CD14-positive monocyte (primary cell): Measurements from ENCODE around the gene ITPKB. TPM values are rescaled to one million over a fixed set of nuclear protein-coding genes. Genes with fewer than 3 reads are reported as not detected.

Experiments used
- DNase-seq, 3 donors: peaks; one replicate each; pipeline ENCODE4 v3.0.0-alpha.2; 2011 to 2022
- H2AFZ ChIP-seq: 2 replicates; pipeline ENCODE4 v1.6.0; 2012; ENCODE audit warnings: mild to moderate bottlenecking, low read depth, low read length, inconsistent platforms; ENCODE audit not compliant: insufficient read depth, poor library complexity, severe bottlenecking
- H3K27ac ChIP-seq, 2 donors: 1 replicate in 1 of 2; 2 replicates in 1 of 2; pipeline ENCODE4 v1.5.1; 2012 to 2013; ENCODE audit warnings: low read length in 2 of 2, control low read depth in 1 of 2, inconsistent platforms in 1 of 2, low read depth in 1 of 2, mild to moderate bottlenecking in 1 of 2
- H3K27me3 ChIP-seq, 2 donors: one replicate each; pipeline versions ENCODE4 v1.6.0 to v1.6.1; 2011 to 2013; ENCODE audit warnings: low read length in 2 of 2; ENCODE audit not compliant: control insufficient read depth in 2 of 2, insufficient read depth in 2 of 2
- H3K36me3 ChIP-seq, 2 donors: replicated peaks in 1 of 2; 1 replicate in 1 of 2; 2 replicates in 1 of 2; pipeline versions ENCODE4 v1.5.1 to v1.6.1; 2012 to 2013; ENCODE audit warnings: low read length in 2 of 2, control low read depth in 1 of 2, inconsistent platforms in 1 of 2, mild to moderate bottlenecking in 1 of 2; ENCODE audit not compliant: insufficient read depth in 2 of 2, control insufficient read depth in 1 of 2
- H3K4me1 ChIP-seq, 2 donors: 1 replicate in 1 of 2; 2 replicates in 1 of 2; pipeline versions ENCODE4 v1.5.1 to v1.6.1; 2012 to 2013; ENCODE audit warnings: low read length in 2 of 2, control low read depth in 1 of 2, inconsistent platforms in 1 of 2, mild to moderate bottlenecking in 1 of 2, moderate library complexity in 1 of 2; ENCODE audit not compliant: insufficient read depth in 2 of 2, control insufficient read depth in 1 of 2
- H3K4me2 ChIP-seq: replicated peaks from 2 replicates; pipeline ENCODE3; 2012; ENCODE audit warnings: low read length, moderate library complexity, mild to moderate bottlenecking; ENCODE audit not compliant: poor library complexity, severe bottlenecking; ENCODE audit errors: extremely low read depth
- H3K4me3 ChIP-seq, 3 experiments: fragments of 200-600 bp in 1 of 3; sonication (generic) in 1 of 3; replicated peaks in 1 of 3; 1 replicate in 2 of 3; 2 replicates in 1 of 3; pipeline ENCODE4 v1.5.1; 2011 to 2013; ENCODE audit warnings: low read length in 3 of 3, mild to moderate bottlenecking in 3 of 3, control low read depth in 2 of 3, low read depth in 2 of 3, inconsistent platforms in 1 of 3, moderate library complexity in 1 of 3
- H3K79me2 ChIP-seq: 2 replicates; pipeline ENCODE4 v1.6.0; 2012; ENCODE audit warnings: mild to moderate bottlenecking, control low read depth, inconsistent platforms, low read length, moderate library complexity; ENCODE audit not compliant: insufficient read depth
- H3K9ac ChIP-seq: 2 replicates; pipeline ENCODE4 v1.6.0; 2017; ENCODE audit warnings: low read length, mild to moderate bottlenecking; ENCODE audit not compliant: insufficient read depth, poor library complexity, severe bottlenecking
- H3K9me3 ChIP-seq, 2 donors: replicated peaks in 1 of 2; 1 replicate in 1 of 2; 2 replicates in 1 of 2; pipeline versions ENCODE4 v1.5.1 to v1.6.1; 2012 to 2013; ENCODE audit warnings: low read length in 2 of 2, control low read depth in 1 of 2; ENCODE audit not compliant: control insufficient read depth in 1 of 2, insufficient read depth in 1 of 2
- H4K20me1 ChIP-seq: 2 replicates; pipeline ENCODE4 v1.6.0; 2012; ENCODE audit warnings: mild to moderate bottlenecking, low read length, control low read depth, moderate library complexity; ENCODE audit not compliant: insufficient read depth
- H3K27ac Mint-ChIP-seq, 7 donors: one replicate each; pipeline ENCODE4 v1.8.0; 2020; ENCODE audit warnings: mild to moderate bottlenecking in 7 of 7, mixed read lengths in 7 of 7, moderate library complexity in 6 of 7, inconsistent platforms in 2 of 7
- H3K27me3 Mint-ChIP-seq, 3 donors: one replicate each; pipeline ENCODE4 v1.8.0; 2021 to 2022; ENCODE audit warnings: low read depth in 3 of 3, mild to moderate bottlenecking in 3 of 3, mixed read lengths in 3 of 3, moderate library complexity in 3 of 3, inconsistent platforms in 1 of 3
- H3K36me3 Mint-ChIP-seq, 2 donors: one replicate each; pipeline ENCODE4 v1.8.0; 2020; ENCODE audit warnings: mixed read lengths in 2 of 2, inconsistent platforms in 1 of 2, mild to moderate bottlenecking in 1 of 2
- H3K4me1 Mint-ChIP-seq: one replicate; pipeline ENCODE4 v1.8.0; 2020; ENCODE audit warnings: mild to moderate bottlenecking, mixed read lengths
- H3K4me3 Mint-ChIP-seq, 2 donors: one replicate each; pipeline ENCODE4 v1.8.0; 2020; ENCODE audit warnings: mild to moderate bottlenecking in 2 of 2, mixed read lengths in 2 of 2, moderate library complexity in 1 of 2
- H3K9me3 Mint-ChIP-seq, 7 donors: one replicate each; pipeline ENCODE4 v1.8.0; 2020 to 2022; ENCODE audit warnings: mixed read lengths in 7 of 7, mild to moderate bottlenecking in 6 of 7, moderate library complexity in 6 of 7, inconsistent platforms in 2 of 7
- WGBS: methylation state at CpG from one replicate; pipeline ENCODE4 v1.1.5; 2013; ENCODE audit warnings: missing lambda C conversion rate; ENCODE audit not compliant: insufficient coverage; 5-methylcytosine and 5-hydroxymethylcytosine counted together
- intact Hi-C, 2 donors: fragments of 100-400 bp; cut with micrococcal nuclease; formaldehyde crosslinking; loops; one replicate each; pipeline versions ENCODE4 v1.15.0 to v1.15.1; 2023
- polyA plus RNA-seq, 3 donors: library from polyadenylated mRNA; depleted of rRNA in 1 of 3; unstranded in 2 of 3; stranded (reverse) in 1 of 3; fragments of 300-500 nt in 2 of 3; fragments of >200 nt in 1 of 3; fragmentation: Illumina TruSeq in 2 of 3; gene quantifications; 1 replicate in 2 of 3; 2 replicates in 1 of 3; pipeline ENCODE4 v1.2.3, GENCODE V29; 2012 to 2021
- TF ChIP-seq, protein P1 (sequence below): fragments of 200-600 bp; IDR thresholded peaks from one replicate; pipeline ENCODE4 v1.8.0; 2022; ENCODE audit warnings: antibody characterized with exemption, mild to moderate bottlenecking

The ITPKB gene
- polyA plus RNA-seq, 3 donors = 7.3 to 14.4 (median 10.2) TPM

DNA sequence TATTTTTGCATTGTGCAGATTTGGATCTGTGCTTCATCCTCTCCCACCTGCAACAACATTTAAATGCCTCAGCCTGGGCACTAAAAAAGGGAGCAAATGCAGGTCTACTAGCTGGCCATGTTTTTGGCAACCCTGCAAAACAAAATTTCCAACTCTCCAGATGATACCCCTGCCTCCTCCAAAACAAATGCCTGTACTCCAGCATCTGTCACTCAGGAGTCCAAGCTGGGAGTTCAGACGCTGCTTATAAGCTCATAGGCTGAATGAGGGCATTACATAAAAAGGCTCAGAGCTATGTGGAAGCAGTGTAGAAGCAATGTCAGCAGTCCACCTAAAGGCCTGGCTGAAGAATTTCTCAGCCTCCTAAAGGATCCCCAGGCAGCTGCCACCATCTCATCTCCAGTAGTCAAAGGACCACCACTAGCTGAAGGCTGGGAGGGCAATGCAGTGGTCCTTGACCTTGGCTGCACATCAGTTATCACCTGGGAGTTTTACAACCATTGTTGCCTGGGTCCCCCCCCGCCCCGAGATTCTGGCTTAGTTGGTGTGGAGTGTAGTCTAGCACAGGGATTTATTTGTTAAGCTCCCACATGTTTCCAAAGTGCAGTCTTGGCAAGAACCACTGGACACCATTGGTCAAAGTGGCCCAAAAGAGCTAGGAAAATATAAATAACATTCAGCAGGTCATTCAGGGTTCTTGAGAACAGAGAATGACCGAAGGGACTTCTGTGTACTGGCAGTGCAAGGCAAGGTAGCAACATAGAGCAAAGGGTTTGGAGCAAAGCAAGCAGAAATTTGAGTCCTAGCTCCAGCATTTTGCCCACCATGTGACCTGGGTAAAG, 57.2 kb downstream of the ITPKB start:
- peaks cover 40 to 41% of the 10 kb centered on the region in 2 donors for H3K4me1 ChIP-seq
- no peak overlapping the region for H3K4me2 ChIP-seq
- Mint-ChIP-seq H3K4me1 (peaks cover 66% of the 10 kb centered on the region), H3K27me3 (peaks cover 0 to 5% (median 0%) of the 10 kb centered on the region in 3 donors), H3K27ac (peak overlapping the region in 4 of 7 donors; percentile 49 to 99 (median 62)), H3K4me3 (no peak overlapping the region), H3K9me3 (peaks cover 0 to 3% (median 0%) of the 10 kb centered on the region in 7 donors), H3K36me3 (peaks cover 41 to 44% of the 10 kb centered on the region in 2 donors)
- H2AFZ ChIP-seq = no peak overlapping the region
- H3K27me3 ChIP-seq = no peaks in the 10 kb centered on the region
- DNase-seq = no peak
- TF ChIP-seq, protein P1, sequence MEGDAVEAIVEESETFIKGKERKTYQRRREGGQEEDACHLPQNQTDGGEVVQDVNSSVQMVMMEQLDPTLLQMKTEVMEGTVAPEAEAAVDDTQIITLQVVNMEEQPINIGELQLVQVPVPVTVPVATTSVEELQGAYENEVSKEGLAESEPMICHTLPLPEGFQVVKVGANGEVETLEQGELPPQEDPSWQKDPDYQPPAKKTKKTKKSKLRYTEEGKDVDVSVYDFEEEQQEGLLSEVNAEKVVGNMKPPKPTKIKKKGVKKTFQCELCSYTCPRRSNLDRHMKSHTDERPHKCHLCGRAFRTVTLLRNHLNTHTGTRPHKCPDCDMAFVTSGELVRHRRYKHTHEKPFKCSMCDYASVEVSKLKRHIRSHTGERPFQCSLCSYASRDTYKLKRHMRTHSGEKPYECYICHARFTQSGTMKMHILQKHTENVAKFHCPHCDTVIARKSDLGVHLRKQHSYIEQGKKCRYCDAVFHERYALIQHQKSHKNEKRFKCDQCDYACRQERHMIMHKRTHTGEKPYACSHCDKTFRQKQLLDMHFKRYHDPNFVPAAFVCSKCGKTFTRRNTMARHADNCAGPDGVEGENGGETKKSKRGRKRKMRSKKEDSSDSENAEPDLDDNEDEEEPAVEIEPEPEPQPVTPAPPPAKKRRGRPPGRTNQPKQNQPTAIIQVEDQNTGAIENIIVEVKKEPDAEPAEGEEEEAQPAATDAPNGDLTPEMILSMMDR = no peak
- H4K20me1 ChIP-seq = no peaks in the 10 kb centered on the region
- intact Hi-C loops = no loop called here
- no peak overlapping the region for H3K4me3 ChIP-seq
- peaks cover 38% of the 10 kb centered on the region for H3K79me2 ChIP-seq
- no peak overlapping the region for H3K9ac ChIP-seq
- WGBS = 100% methylated on average over 1 of the region's 4 CpGs
- no peak overlapping the region for H3K27ac ChIP-seq
- H3K36me3 ChIP-seq = peaks cover 2 to 27% of the 10 kb centered on the region in 2 donors
- H3K9me3 ChIP-seq = no peaks in the 10 kb centered on the region

DNA sequence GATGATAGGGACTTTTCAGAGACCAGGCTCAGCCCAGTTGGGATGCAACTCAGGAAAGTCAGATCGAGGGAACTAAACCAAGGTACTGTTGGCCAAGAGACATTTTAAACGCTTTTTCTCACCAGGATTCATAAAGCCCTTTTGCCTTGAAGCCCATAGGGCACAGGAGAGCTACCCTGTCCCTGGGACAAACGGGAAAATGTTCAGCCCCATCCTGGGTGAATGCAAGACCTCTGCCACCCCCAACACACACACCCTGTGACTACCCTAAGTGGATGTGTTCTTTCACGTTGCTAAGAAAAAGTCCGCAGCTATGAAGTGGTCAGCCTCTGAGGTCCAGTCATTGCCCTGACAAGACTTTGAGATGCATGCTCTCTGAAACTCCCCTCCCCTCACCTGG, 58.4 kb downstream of the ITPKB start:
- peak overlapping the region; percentile 69 for H3K4me2 ChIP-seq
- DNase-seq = no peak
- TF ChIP-seq, protein P1 = no peak
- no peaks in the 10 kb centered on the region for H4K20me1 ChIP-seq
- H3K4me1 ChIP-seq = peaks cover 53 to 54% of the 10 kb centered on the region in 2 donors
- H3K9ac ChIP-seq = peak overlapping the region; percentile 80
- peak overlapping the region in 2 of 3 experiments; percentile 27 to 71 for H3K4me3 ChIP-seq
- peaks cover 40% of the 10 kb centered on the region for H3K79me2 ChIP-seq
- no peaks in the 10 kb centered on the region for H3K9me3 ChIP-seq
- Mint-ChIP-seq H3K4me1 (peaks cover 73% of the 10 kb centered on the region), H3K9me3 (peaks cover 0 to 3% (median 0%) of the 10 kb centered on the region in 7 donors), H3K4me3 (peak overlapping the region; percentile 77 to 94), H3K36me3 (peaks cover 35 to 37% of the 10 kb centered on the region in 2 donors), H3K27ac (peak overlapping the region; percentile 99 to 100 (median 99)), H3K27me3 (peaks cover 0 to 3% (median 0%) of the 10 kb centered on the region in 3 donors)
- intact Hi-C loops = no loop called here
- H2AFZ ChIP-seq = no peak overlapping the region
- H3K27ac ChIP-seq = peak overlapping the region; percentile 97 to 99
- H3K27me3 ChIP-seq = no peaks in the 10 kb centered on the region
- H3K36me3 ChIP-seq = peaks cover 2 to 19% of the 10 kb centered on the region in 2 donors
- 93% methylated on average over 5 of the region's 5 CpGs for WGBS
